Measurements from ENCODE around the gene CCR7.
"Not testable (repeated sequence)": the region's sequence is repeated elsewhere in the genome, so short reads cannot be mapped to it uniquely, and the experiment has no call there.

Gene CCR7

GRCh38 chr17:40597556-40598300 is 32.5 kb upstream of the CCR7 start:
- Histone ChIP-seq H3K4me1 (peaks cover 52% of the 10 kb centered on the region), H3K36me3 (no peaks in the 10 kb centered on the region), H3K9me3 (peaks cover 5% of the 10 kb centered on the region; the same call in 1 of the 2 replicates), H4K20me1 (no peaks in the 10 kb centered on the region), H3K27ac (peak overlapping the region; percentile 80), H3K4me2 (peak overlapping the region; percentile 75), H3K4me3 (no peak overlapping the region), H3K9ac (peak overlapping the region; percentile 51; the same call in 1 of the 2 replicates), H3K27me3 (no peaks in the 10 kb centered on the region)
- TF ChIP-seq Cebpa-rat (IDR thresholded peaks at IDR 0.05), result no peak

GRCh38 chr17:40597156-40597555 is 31.9 kb upstream of the CCR7 start:
- no peaks in the 10 kb centered on the region for H3K27me3 ChIP-seq
- H3K9ac ChIP-seq, result no peak overlapping the region
- no peaks in the 10 kb centered on the region for H4K20me1 ChIP-seq
- H3K27ac ChIP-seq, result no peak overlapping the region
- no peak for TF ChIP-seq Cebpa-rat (IDR thresholded peaks at IDR 0.05)
- H3K36me3 ChIP-seq, result no peaks in the 10 kb centered on the region
- H3K4me1 ChIP-seq, result peaks cover 47% of the 10 kb centered on the region
- no peak overlapping the region for H3K4me2 ChIP-seq
- no peak overlapping the region for H3K4me3 ChIP-seq
- peaks cover 5% of the 10 kb centered on the region; the same call in 1 of the 2 replicates for H3K9me3 ChIP-seq

GRCh38 chr17:40596261-40596919 is 31.1 kb upstream of the CCR7 start:
- H3K36me3 ChIP-seq, result no peaks in the 10 kb centered on the region
- H4K20me1 ChIP-seq, result no peaks in the 10 kb centered on the region
- H3K9me3 ChIP-seq, result peaks cover 5% of the 10 kb centered on the region; the same call in 1 of the 2 replicates
- H3K4me1 ChIP-seq, result peaks cover 45% of the 10 kb centered on the region
- peak overlapping the region; percentile 32; the same call in 1 of the 2 replicates for H3K27ac ChIP-seq
- no peaks in the 10 kb centered on the region for H3K27me3 ChIP-seq
- H3K9ac ChIP-seq, result no peak overlapping the region
- TF ChIP-seq Cebpa-rat (IDR thresholded peaks at IDR 0.05), result no peak
- H3K4me3 ChIP-seq, result no peak overlapping the region
- H3K4me2 ChIP-seq, result peak overlapping the region; percentile 48

- Histone ChIP-seq H3K9ac (no peak overlapping the region), H3K4me1 (peaks cover 4% of the 10 kb centered on the region), H3K27ac (no peak overlapping the region), H3K36me3 (no peaks in the 10 kb centered on the region), H3K9me3 (peaks cover 21% of the 10 kb centered on the region), H3K27me3 (no peaks in the 10 kb centered on the region), H4K20me1 (no peaks in the 10 kb centered on the region), H3K4me2 (no peak overlapping the region), H3K4me3 (no peak overlapping the region)
- TF ChIP-seq Cebpa-rat (IDR thresholded peaks at IDR 0.05), result no peak
These were observed 25.5 kb upstream of the CCR7 start for GRCh38 chr17:40590742-40591141.

GRCh38 chr17:40588552-40588951 is 23.3 kb upstream of the CCR7 start:
- Histone ChIP-seq H3K27me3 (no peaks in the 10 kb centered on the region), H3K4me3 (no peak overlapping the region), H3K4me2 (no peak overlapping the region), H3K4me1 (no peaks in the 10 kb centered on the region; the same call in none of the 2 replicates), H3K36me3 (no peaks in the 10 kb centered on the region), H3K9me3 (peaks cover 36% of the 10 kb centered on the region), H3K9ac (no peak overlapping the region), H4K20me1 (no peaks in the 10 kb centered on the region), H3K27ac (no peak overlapping the region)
- no peak for TF ChIP-seq Cebpa-rat (IDR thresholded peaks at IDR 0.05)

GRCh38 chr17:40586264-40586663 is 21.0 kb upstream of the CCR7 start:
- H4K20me1 ChIP-seq, H3K36me3 ChIP-seq, H3K27ac ChIP-seq, H3K27me3 ChIP-seq, H3K4me3 ChIP-seq, H3K9ac ChIP-seq: not testable (repeated sequence)
- Histone ChIP-seq H3K9me3 (peaks cover 36% of the 10 kb centered on the region), H3K4me1 (peaks cover 22% of the 10 kb centered on the region), H3K4me2 (peak overlapping the region; percentile 33; the same call in 1 of the 2 replicates)

GRCh38 chr17:40584950-40585349 is 19.7 kb upstream of the CCR7 start:
- not testable (repeated sequence) for H4K20me1 ChIP-seq, H3K4me2 ChIP-seq, H3K9ac ChIP-seq, H3K4me3 ChIP-seq, H3K27me3 ChIP-seq, H3K36me3 ChIP-seq, H3K27ac ChIP-seq
- H3K4me1 ChIP-seq, result peaks cover 26% of the 10 kb centered on the region
- peaks cover 36% of the 10 kb centered on the region for H3K9me3 ChIP-seq

GRCh38 chr17:40582328-40582901 is 17.1 kb upstream of the CCR7 start:
- no peak for TF ChIP-seq Cebpa-rat (IDR thresholded peaks at IDR 0.05)
- Histone ChIP-seq H3K36me3 (no peaks in the 10 kb centered on the region), H3K9me3 (peaks cover 20% of the 10 kb centered on the region), H3K27me3 (no peaks in the 10 kb centered on the region), H3K4me2 (peak overlapping the region; percentile 87), H4K20me1 (no peaks in the 10 kb centered on the region), H3K4me1 (peaks cover 34% of the 10 kb centered on the region), H3K9ac (peak overlapping the region; percentile 63), H3K4me3 (peak overlapping the region; percentile 43), H3K27ac (peak overlapping the region; percentile 84)

GRCh38 chr17:40580140-40580539 is 14.9 kb upstream of the CCR7 start:
- Histone ChIP-seq H3K27me3 (no peaks in the 10 kb centered on the region), H3K9me3 (peaks cover 8% of the 10 kb centered on the region), H3K4me2 (no peak overlapping the region), H3K4me3 (no peak overlapping the region), H3K36me3 (no peaks in the 10 kb centered on the region), H3K27ac (no peak overlapping the region), H4K20me1 (no peaks in the 10 kb centered on the region), H3K9ac (no peak overlapping the region), H3K4me1 (peaks cover 37% of the 10 kb centered on the region)
- TF ChIP-seq Cebpa-rat (IDR thresholded peaks at IDR 0.05), result 0 out of 2 replicates have a peak, but pooled peaks have one; percentile 28

GRCh38 chr17:40579471-40579870 is 14.2 kb upstream of the CCR7 start:
- Histone ChIP-seq H3K9me3 (peaks cover 6% of the 10 kb centered on the region; the same call in 1 of the 2 replicates), H4K20me1 (no peaks in the 10 kb centered on the region), H3K9ac (no peak overlapping the region)

More at GRCh38 chr17:40579471-40579870, 14.2 kb upstream of the CCR7 start:
- TF ChIP-seq Cebpa-rat (IDR thresholded peaks at IDR 0.05), result no peak
- H3K36me3 ChIP-seq, result no peaks in the 10 kb centered on the region
- no peak overlapping the region for H3K4me2 ChIP-seq
- H3K27ac ChIP-seq, result no peak overlapping the region
- H3K27me3 ChIP-seq, result no peaks in the 10 kb centered on the region
- no peak overlapping the region for H3K4me3 ChIP-seq
- H3K4me1 ChIP-seq, result peaks cover 37% of the 10 kb centered on the region

All from BLaER1 (cell line).